WTC11 (cell line): Measurements from ENCODE around the gene DNAJC6. TPM values are rescaled to one million over a fixed set of nuclear protein-coding genes. Genes with fewer than 3 reads are reported as not detected.

Experiments used
- ATAC-seq: fragments of 200-7000 bp; cut with Tn5 transposase; 2 replicates; pipeline ENCODE4 v1.10.0; 2021; ENCODE audit warnings: mild to moderate bottlenecking, moderate library complexity
- CTCF ChIA-PET: fragments of 300-600 bp; sonication (Branson Sonifier 250); formaldehyde crosslinking; loops from one replicate; lab custom pipeline; 2021; ENCODE audit warnings: antibody characterized with exemption; lab: Charles Lee
- POLR2A ChIA-PET: fragments of 350-600 bp; sonication (Branson Sonifier 250); formaldehyde crosslinking; loops from one replicate; lab custom pipeline; 2021; ENCODE audit warnings: antibody characterized with exemption; lab: Charles Lee
- DNase-seq: peaks from one replicate; pipeline ENCODE4 v3.0.0; 2021; ENCODE audit warnings: low spot score
- H3K27ac Mint-ChIP-seq: 2 replicates; pipeline ENCODE4 v1.8.0; 2021; ENCODE audit warnings: mixed read lengths
- H3K27me3 Mint-ChIP-seq: 2 replicates; pipeline ENCODE4 v1.8.0; 2021; ENCODE audit warnings: low read depth, mild to moderate bottlenecking, moderate library complexity, mixed read lengths
- H3K36me3 Mint-ChIP-seq: 2 replicates; pipeline ENCODE4 v1.8.0; 2021; ENCODE audit warnings: mixed read lengths
- H3K4me1 Mint-ChIP-seq: 2 replicates; pipeline ENCODE4 v1.8.0; 2022; ENCODE audit warnings: mixed read lengths
- H3K4me3 Mint-ChIP-seq: 2 replicates; pipeline ENCODE4 v1.8.0; 2021; ENCODE audit warnings: mild to moderate bottlenecking, moderate library complexity, mixed read lengths
- H3K9me3 Mint-ChIP-seq: 2 replicates; pipeline ENCODE4 v1.8.0; 2021; ENCODE audit warnings: mixed read lengths
- ATF2 ChIP-seq: sonication (generic); formaldehyde crosslinking; IDR thresholded peaks from 2 replicates; pipeline ENCODE4 v1.8.1; 2022; ENCODE audit warnings: low read depth, missing genetic modification reagents, borderline replicate concordance
- CDX4 ChIP-seq: fragments of 250-450 bp; sonication (Bioruptor Pico); IDR thresholded peaks from 2 replicates; pipeline ENCODE4 v1.9.0; 2021; ENCODE audit warnings: moderate library complexity, mild to moderate bottlenecking, inconsistent platforms, borderline replicate concordance
- CREB1 ChIP-seq: sonication (generic); formaldehyde crosslinking; IDR thresholded peaks from 2 replicates; pipeline ENCODE4 v1.8.0; 2023; ENCODE audit warnings: mild to moderate bottlenecking, missing genetic modification reagents
- E2F4 ChIP-seq: sonication (generic); formaldehyde crosslinking; IDR thresholded peaks from 2 replicates; pipeline ENCODE4 v1.8.1; 2022; ENCODE audit warnings: low read depth, mild to moderate bottlenecking, moderate library complexity, missing genetic modification reagents, borderline replicate concordance
- FOXK1 ChIP-seq: sonication (generic); formaldehyde crosslinking; IDR thresholded peaks from 2 replicates; pipeline ENCODE4 v1.8.0; 2022; ENCODE audit warnings: mild to moderate bottlenecking, moderate library complexity, missing genetic modification reagents
- FOXP1 ChIP-seq: sonication (generic); formaldehyde crosslinking; IDR thresholded peaks from 2 replicates; pipeline ENCODE4 v1.8.0; 2022; ENCODE audit warnings: missing genetic modification reagents, mild to moderate bottlenecking, moderate library complexity, borderline replicate concordance
- IRF1 ChIP-seq: sonication (generic); formaldehyde crosslinking; IDR thresholded peaks from 2 replicates; pipeline ENCODE4 v1.8.0; 2023; ENCODE audit warnings: missing genetic modification reagents
- JAZF1 ChIP-seq: fragments of 250-450 bp; sonication (Bioruptor Pico); IDR thresholded peaks from 2 replicates; pipeline ENCODE4 v1.9.0; 2021; ENCODE audit warnings: moderate library complexity, mild to moderate bottlenecking, inconsistent platforms
- KAT7 ChIP-seq: sonication (generic); formaldehyde crosslinking; IDR thresholded peaks from 2 replicates; pipeline ENCODE4 v1.8.1; 2023; ENCODE audit warnings: missing genetic modification reagents, mild to moderate bottlenecking, borderline replicate concordance
- MYBL2 ChIP-seq: sonication (generic); formaldehyde crosslinking; IDR thresholded peaks from 2 replicates; pipeline ENCODE4 v1.8.1; 2023; ENCODE audit warnings: mild to moderate bottlenecking, moderate library complexity, missing genetic modification reagents
- ZNF512 ChIP-seq: sonication (generic); formaldehyde crosslinking; IDR thresholded peaks from 2 replicates; pipeline ENCODE4 v1.8.1; 2022; ENCODE audit warnings: missing genetic modification reagents, borderline replicate concordance
- total RNA-seq: library from RNA; stranded (reverse); gene quantifications from 3 replicates; pipeline ENCODE4 v1.2.3, GENCODE V29; 2021
- TF ChIP-seq, protein P1 (sequence below): sonication (generic); formaldehyde crosslinking; IDR thresholded peaks from 2 replicates; pipeline ENCODE4 v1.8.1; 2022; ENCODE audit warnings: mild to moderate bottlenecking, missing genetic modification reagents, moderate library complexity, borderline replicate concordance
- TF ChIP-seq, protein P2 (sequence below): sonication (generic); formaldehyde crosslinking; IDR thresholded peaks from 2 replicates; pipeline ENCODE4 v1.8.1; 2023; ENCODE audit warnings: mild to moderate bottlenecking, missing genetic modification reagents, moderate library complexity

Gene DNAJC6
- total RNA-seq, 1 experiment from 2014 or later = 9.1 TPM

GRCh38 chr1:65412984-65413375 lies 103.6 kb downstream of the DNAJC6 start:
- Mint-ChIP-seq H3K27me3 (no peaks in the 10 kb centered on the region), H3K4me3 (no peak overlapping the region), H3K9me3 (no peaks in the 10 kb centered on the region)
- no peak for ATAC-seq
- DNase-seq = no peak
- TF ChIP-seq JAZF1 (no peak), ATF2 (CRISPR knock-in tag) (no peak), FOXK1 (CRISPR knock-in tag) (no peak), ZNF512 (CRISPR knock-in tag) (no peak), CDX4 (CRISPR knock-in tag) (no peak), KAT7 (CRISPR knock-in tag) (no peak)
- TF ChIP-seq, protein P1, sequence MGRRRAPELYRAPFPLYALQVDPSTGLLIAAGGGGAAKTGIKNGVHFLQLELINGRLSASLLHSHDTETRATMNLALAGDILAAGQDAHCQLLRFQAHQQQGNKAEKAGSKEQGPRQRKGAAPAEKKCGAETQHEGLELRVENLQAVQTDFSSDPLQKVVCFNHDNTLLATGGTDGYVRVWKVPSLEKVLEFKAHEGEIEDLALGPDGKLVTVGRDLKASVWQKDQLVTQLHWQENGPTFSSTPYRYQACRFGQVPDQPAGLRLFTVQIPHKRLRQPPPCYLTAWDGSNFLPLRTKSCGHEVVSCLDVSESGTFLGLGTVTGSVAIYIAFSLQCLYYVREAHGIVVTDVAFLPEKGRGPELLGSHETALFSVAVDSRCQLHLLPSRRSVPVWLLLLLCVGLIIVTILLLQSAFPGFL = no peak
- TF ChIP-seq, all 79 proteins: peak for 0
- POLR2A ChIA-PET = no interaction called here
- CTCF ChIA-PET = no interaction called here
- no peak overlapping the region; the same call in 1 of the 2 replicates for H3K27ac Mint-ChIP-seq
- peaks cover 19% of the 10 kb centered on the region for H3K4me1 Mint-ChIP-seq
- H3K36me3 Mint-ChIP-seq = no peaks in the 10 kb centered on the region

- no peak for TF ChIP-seq FOXP1
- TF ChIP-seq IRF1 (CRISPR knock-in tag) = no peak
- no peak for TF ChIP-seq E2F4 (CRISPR knock-in tag)
- TF ChIP-seq MYBL2 = no peak
- no peaks in the 10 kb centered on the region for H3K27me3 Mint-ChIP-seq
- ATAC-seq = no peak
- no peak for DNase-seq
- H3K27ac Mint-ChIP-seq = no peak overlapping the region
- peaks cover 7% of the 10 kb centered on the region for H3K9me3 Mint-ChIP-seq
- peaks cover 30% of the 10 kb centered on the region for H3K4me1 Mint-ChIP-seq
- POLR2A ChIA-PET = interaction anchor here (0.6 kb wide), 1 partner anchor 105 kb away, joined by 4 read pairs; the partner anchor contains the start of gene DNAJC6
- H3K36me3 Mint-ChIP-seq = no peaks in the 10 kb centered on the region
- H3K4me3 Mint-ChIP-seq = no peak overlapping the region
- CTCF ChIA-PET = interaction anchor here (0.9 kb wide), 1 partner anchor 105 kb away, joined by 6 read pairs; the partner anchor contains the start of gene DNAJC6
These were observed 105.2 kb downstream of the DNAJC6 start for GRCh38 chr1:65414538-65414937.

DNA sequence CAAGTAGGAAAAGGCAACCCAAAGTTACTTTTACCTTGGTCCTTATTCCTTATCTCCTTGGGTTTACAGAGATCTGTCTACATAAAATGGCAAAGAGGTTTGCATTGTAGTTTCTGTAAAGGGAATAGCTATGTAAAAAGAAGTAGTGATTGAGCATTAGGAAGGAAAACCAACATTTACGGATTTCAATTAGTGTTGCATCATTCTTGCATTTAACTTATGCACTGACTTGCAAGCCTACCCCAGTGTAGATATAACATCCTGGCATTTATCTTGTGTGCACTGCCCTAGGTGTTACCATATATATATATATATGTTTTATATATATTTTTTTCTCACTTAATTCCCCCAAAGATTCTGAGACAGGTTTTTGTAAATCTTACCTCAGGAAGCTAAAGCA lies 107.4 kb downstream of the DNAJC6 start:
- no peak for TF ChIP-seq CREB1
- TF ChIP-seq, protein P1 = no peak
- TF ChIP-seq, protein P2, sequence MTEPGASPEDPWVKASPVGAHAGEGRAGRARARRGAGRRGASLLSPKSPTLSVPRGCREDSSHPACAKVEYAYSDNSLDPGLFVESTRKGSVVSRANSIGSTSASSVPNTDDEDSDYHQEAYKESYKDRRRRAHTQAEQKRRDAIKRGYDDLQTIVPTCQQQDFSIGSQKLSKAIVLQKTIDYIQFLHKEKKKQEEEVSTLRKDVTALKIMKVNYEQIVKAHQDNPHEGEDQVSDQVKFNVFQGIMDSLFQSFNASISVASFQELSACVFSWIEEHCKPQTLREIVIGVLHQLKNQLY (CRISPR knock-in tag) = no peak
- TF ChIP-seq, all 79 proteins: peak for 0
- no peak for DNase-seq
- no peak for ATAC-seq
- H3K27ac Mint-ChIP-seq = no peak overlapping the region
- no peaks in the 10 kb centered on the region for H3K36me3 Mint-ChIP-seq
- peaks cover 28% of the 10 kb centered on the region for H3K4me1 Mint-ChIP-seq
- POLR2A ChIA-PET = no interaction called here
- no peak overlapping the region for H3K4me3 Mint-ChIP-seq
- CTCF ChIA-PET = interaction anchor here (1.2 kb wide), 1 partner anchor 43 kb away, joined by 4 read pairs; no protein-coding TSS in a partner anchor
- H3K27me3 Mint-ChIP-seq = no peaks in the 10 kb centered on the region
- peaks cover 7% of the 10 kb centered on the region for H3K9me3 Mint-ChIP-seq
